HL-60 (cell line): Measurements from ENCODE around the gene REEP5.

Source experiments
- DNase-seq, 2 experiments: peaks; one replicate each; pipeline ENCODE4 v3.0.0-alpha.2; 2010 to 2020; ENCODE audit warnings: low read depth in 1 of 2, low spot score in 1 of 2
- H3K27ac ChIP-seq: fragments of 250-450 bp; sonication (Bioruptor Pico); replicated peaks from 2 replicates; pipeline ENCODE4 v1.5.1; 2020; ENCODE audit warnings: mild to moderate bottlenecking, moderate library complexity
- H3K27me3 ChIP-seq: fragments of 250-450 bp; sonication (Bioruptor Pico); 2 replicates; pipeline ENCODE4 v1.5.1; 2021; ENCODE audit warnings: mild to moderate bottlenecking, moderate library complexity; ENCODE audit not compliant: insufficient read depth, poor library complexity, severe bottlenecking
- H3K4me3 ChIP-seq: replicated peaks from 2 replicates; pipeline ENCODE4 v1.5.1; 2011; ENCODE audit warnings: mild to moderate bottlenecking, control low read depth, low read length; ENCODE audit not compliant: insufficient read depth
- CTCF ChIP-seq: IDR thresholded peaks from one replicate; pipeline ENCODE4 v1.5.1; 2011; ENCODE audit warnings: low read length, control low read depth, inconsistent platforms; ENCODE audit not compliant: insufficient read depth
- GABPA ChIP-seq: IDR thresholded peaks from 2 replicates; pipeline ENCODE4 v1.6.1; 2012; ENCODE audit warnings: low read depth
- POLR2AphosphoS5 ChIP-seq: IDR thresholded peaks from 2 replicates; pipeline ENCODE4 v1.6.1; 2012; ENCODE audit warnings: low read depth
- REST ChIP-seq: IDR thresholded peaks from 2 replicates; pipeline ENCODE4 v1.6.1; 2012; ENCODE audit warnings: low read depth; ENCODE audit not compliant: insufficient replicate concordance
- SPI1 ChIP-seq: IDR thresholded peaks from 2 replicates; pipeline ENCODE4 v1.6.1; 2012; ENCODE audit warnings: low read depth, mild to moderate bottlenecking, borderline replicate concordance

The REEP5 gene

GRCh38 chr5:112933105-112933504 lies 11.1 kb upstream of the REEP5 start:
- no peak for TF ChIP-seq SPI1
- no peak for TF ChIP-seq GABPA
- TF ChIP-seq POLR2AphosphoS5: no peak
- TF ChIP-seq CTCF: no peak
- TF ChIP-seq REST: no peak
- Histone ChIP-seq H3K27ac (no peak overlapping the region), H3K4me3 (no peak overlapping the region), H3K27me3 (no peaks in the 10 kb centered on the region)
- DNase-seq: no peak

- H3K27ac ChIP-seq: no peak overlapping the region
- TF ChIP-seq GABPA (no peak), CTCF (no peak), SPI1 (no peak), POLR2AphosphoS5 (no peak), REST (no peak)
- H3K27me3 ChIP-seq: no peaks in the 10 kb centered on the region
- H3K4me3 ChIP-seq: no peak overlapping the region
- DNase-seq: no peak
Observed at GRCh38 chr5:112931473-112931872, 9.4 kb upstream of the REEP5 start.

GRCh38 chr5:112930082-112930344 lies 8.0 kb upstream of the REEP5 start:
- no peak overlapping the region for H3K4me3 ChIP-seq
- no peak overlapping the region for H3K27ac ChIP-seq
- DNase-seq: peak in 1 of 2 experiments; percentile 51
- TF ChIP-seq POLR2AphosphoS5: no peak
- peak; percentile 30; the same call in 1 of the 2 replicates for TF ChIP-seq SPI1
- TF ChIP-seq GABPA: no peak
- TF ChIP-seq REST: no peak
- TF ChIP-seq CTCF: no peak
- H3K27me3 ChIP-seq: no peaks in the 10 kb centered on the region
